Colon (tissue), 2 donors: Measurements from ENCODE around the gene YPEL5.

Source experiments
- FAIRE-seq: peaks from 2 replicates; lab custom pipeline; 2012; peaks lifted over from hg19 to GRCh38; lab: Jason Lieb, UNC
- donor health status: control.
- donor health status: control.

Gene YPEL5

GRCh38 chr2:30206461-30207430, 59.9 kb downstream of the YPEL5 start:
- no peak for FAIRE-seq

DNA sequence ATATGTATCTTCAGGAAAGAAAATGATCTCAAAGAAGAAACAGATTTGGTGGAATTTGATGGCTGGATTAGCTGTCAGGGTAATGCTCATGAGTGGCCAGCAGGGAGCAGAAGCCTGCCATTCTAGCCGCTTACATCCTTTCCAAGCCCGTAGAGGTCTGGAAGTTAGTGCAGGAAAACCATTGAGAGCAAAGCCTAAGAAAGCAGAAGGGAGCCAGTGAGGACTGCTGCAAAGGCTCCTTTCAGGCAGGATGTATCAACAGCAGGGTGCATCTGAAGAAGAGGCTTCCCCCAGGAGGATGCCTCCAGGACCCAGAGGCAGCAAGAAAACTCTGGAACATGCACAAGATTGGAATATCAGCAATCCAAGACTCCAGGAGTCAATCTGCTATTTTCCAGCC, 61.6 kb downstream of the YPEL5 start:
- FAIRE-seq: no peak

DNA sequence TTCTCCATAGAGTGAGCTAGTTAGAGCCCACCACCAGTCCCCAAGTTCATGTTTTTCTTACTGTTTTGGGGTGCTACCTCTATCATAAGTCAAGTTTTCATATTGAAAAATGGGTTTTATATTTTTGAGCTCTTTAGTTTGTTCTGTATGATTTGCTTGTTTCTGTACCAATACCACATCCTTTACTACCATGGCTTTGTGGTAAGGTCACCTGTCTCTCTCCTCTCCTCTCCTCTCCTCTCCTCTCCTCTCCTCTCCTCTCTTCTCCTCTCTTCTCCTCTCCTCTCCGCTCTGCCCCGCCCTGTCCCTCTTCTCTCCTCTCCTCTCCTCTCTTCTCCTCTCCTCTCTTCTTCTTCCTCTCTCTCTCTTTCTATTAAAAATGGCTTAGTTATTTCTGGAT, 62.4 kb downstream of the YPEL5 start:
- FAIRE-seq: no peak
